ENCODE results near the gene MYBPC1. TPM values are rescaled to one million over a fixed set of nuclear protein-coding genes. Genes with fewer than 3 reads are reported as not detected.
"Not testable (repeated sequence)": the region's sequence is repeated elsewhere in the genome, so short reads cannot be mapped to it uniquely, and the experiment has no call there.

Gene MYBPC1
- polyA plus RNA-seq, 4 donors: 0.03 to 0.37 (median 0.15) TPM; not detected in 1

DNA sequence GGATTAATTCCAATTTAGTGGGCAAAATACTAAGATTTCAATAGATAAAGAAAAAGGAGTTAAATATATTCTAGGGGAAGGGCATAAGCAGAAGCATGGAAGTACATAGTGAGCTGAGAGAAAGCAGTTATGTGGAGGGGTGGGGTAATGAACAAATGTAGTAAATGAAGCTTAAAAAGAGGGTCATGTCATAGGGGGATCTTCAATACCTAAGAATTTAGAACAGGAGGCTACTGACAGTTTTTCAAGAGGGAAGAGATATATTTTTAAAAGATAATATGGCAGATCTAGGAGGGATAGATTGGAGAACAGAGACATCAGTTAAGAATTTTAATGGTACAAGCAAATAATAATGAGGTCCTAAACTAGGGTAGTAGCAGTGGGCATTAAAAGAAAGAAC is 135.1 kb downstream of the MYBPC1 start:
- DNase-seq (ENCODE audit: low read depth in 4 of 4, low spot score in 3 of 4): no peak

DNA sequence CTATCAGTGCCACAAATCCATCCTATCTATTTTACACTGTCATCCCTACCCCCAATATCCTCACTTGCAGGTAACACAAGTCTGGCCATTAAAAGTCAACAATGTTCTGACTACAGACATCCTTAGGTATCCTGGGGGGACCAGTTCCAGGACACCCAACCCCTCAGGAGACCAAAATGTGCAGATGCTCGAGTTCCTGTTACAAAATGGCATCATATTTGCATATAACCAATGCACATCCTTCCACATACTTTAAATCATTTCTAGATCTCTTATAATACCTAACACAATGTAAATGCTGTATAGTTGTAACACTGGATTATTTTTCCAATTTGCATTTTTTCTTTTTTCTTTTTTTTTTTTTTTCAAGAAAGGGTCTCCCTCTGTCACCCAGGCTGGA is 137.5 kb downstream of the MYBPC1 start:
- DNase-seq (ENCODE audit: low read depth in 4 of 4, low spot score in 3 of 4): no peak

GRCh38 chr12:101733166-101733565 is 138.4 kb downstream of the MYBPC1 start:
- DNase-seq (ENCODE audit: low read depth in 4 of 4, low spot score in 3 of 4): no peak

DNA sequence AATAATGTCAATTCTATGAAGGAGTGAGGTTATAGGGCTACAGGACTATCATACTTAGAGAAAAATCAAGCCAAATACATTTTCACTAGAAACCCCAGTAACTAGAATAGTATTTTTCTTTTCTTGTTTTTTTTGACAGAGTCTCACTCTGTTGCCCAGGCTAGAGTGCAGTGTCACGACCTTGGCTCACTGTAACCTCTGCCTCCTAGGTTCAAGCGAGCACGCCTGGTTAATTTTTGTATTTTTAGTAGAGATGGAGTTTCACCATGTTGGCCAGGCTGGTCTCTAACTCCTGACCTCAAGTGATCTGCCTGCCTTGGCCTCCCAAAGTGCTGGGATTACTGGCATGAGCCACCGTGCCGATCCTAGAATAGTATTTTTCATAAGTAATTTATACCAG is 139.7 kb downstream of the MYBPC1 start:
- not testable (repeated sequence) for DNase-seq (ENCODE audit: low read depth in 4 of 4, low spot score in 3 of 4)

Other genes with a start within 250 kb of the MYBPC1 start
- gene ARL1, start 187.2 kb upstream of the MYBPC1 start, polyA plus RNA-seq (ENCODE audit: insufficient read length in 4 of 4): 100 to 1,000 TPM; 126 to 163 (median 158) TPM
- under 1 TPM in 1 of 4 donors, not detected in 3; 0.04 TPM for gene SPIC, start 119.6 kb upstream of the MYBPC1 start, polyA plus RNA-seq (ENCODE audit: insufficient read length in 4 of 4)
- 10 to 100 TPM; 35.5 to 47.5 (median 45.9) TPM for gene CHPT1, start 102.7 kb downstream of the MYBPC1 start, polyA plus RNA-seq (ENCODE audit: insufficient read length in 4 of 4)
- gene SYCP3, start 144.5 kb downstream of the MYBPC1 start, polyA plus RNA-seq (ENCODE audit: insufficient read length in 4 of 4): 1 to 10 TPM in 2 of 4 donors, under 1 TPM in 2; 0.37 to 2.0 (median 0.95) TPM
- gene GNPTAB, start 236.0 kb downstream of the MYBPC1 start, polyA plus RNA-seq (ENCODE audit: insufficient read length in 4 of 4): 10 to 100 TPM; 30.0 to 37.9 (median 36.2) TPM